Parathyroid adenoma (tissue), 2 donors: ENCODE results near the gene TSC22D2.

Experiments used
- H2AFZ ChIP-seq: fragments of 300-600 bp; sonication (generic); one replicate; pipeline ENCODE4 v1.7.0; 2017; ENCODE audit warnings: antibody characterized with exemption, mild to moderate bottlenecking
- H3K27ac ChIP-seq: fragments of 300-600 bp; sonication (generic); one replicate; pipeline ENCODE4 v1.7.0; 2017
- H3K27me3 ChIP-seq: fragments of 300-600 bp; sonication (generic); one replicate; pipeline ENCODE4 v1.7.0; 2017; ENCODE audit warnings: low read length; ENCODE audit not compliant: control insufficient read depth, insufficient read depth
- H3K36me3 ChIP-seq: fragments of 300-600 bp; sonication (generic); one replicate; pipeline ENCODE4 v1.7.0; 2017; ENCODE audit warnings: low read length; ENCODE audit not compliant: control insufficient read depth, insufficient read depth
- H3K4me1 ChIP-seq: fragments of 300-600 bp; sonication (generic); one replicate; pipeline ENCODE4 v1.7.0; 2017; ENCODE audit warnings: control low read depth
- H3K4me2 ChIP-seq: fragments of 300-600 bp; sonication (generic); one replicate; pipeline ENCODE4 v1.7.0; 2017; ENCODE audit warnings: low read length
- H3K4me3 ChIP-seq: fragments of 300-600 bp; sonication (generic); one replicate; pipeline ENCODE4 v1.7.0; 2017; ENCODE audit warnings: low read depth, low read length
- H3K79me2 ChIP-seq: fragments of 300-600 bp; sonication (generic); one replicate; pipeline ENCODE4 v1.7.0; 2017; ENCODE audit warnings: control low read depth
- H3K9ac ChIP-seq: fragments of 300-600 bp; sonication (generic); one replicate; pipeline ENCODE4 v1.7.0; 2017; ENCODE audit warnings: mild to moderate bottlenecking
- H3K9me3 ChIP-seq: fragments of 300-600 bp; sonication (generic); one replicate; pipeline ENCODE4 v1.7.0; 2017; ENCODE audit warnings: low read length; ENCODE audit not compliant: control insufficient read depth
- CTCF ChIP-seq: fragments of 300-600 bp; sonication (generic); IDR thresholded peaks from one replicate; pipeline ENCODE4 v1.7.0; 2017; ENCODE audit warnings: antibody characterized with exemption, mild to moderate bottlenecking
- donor health status: primary hyperparathyroidism.

Gene TSC22D2

GRCh38 chr3:150411106-150411460 is 3.0 kb downstream of the TSC22D2 start:
- Histone ChIP-seq H3K9ac (no peak overlapping the region), H3K36me3 (no peaks in the 10 kb centered on the region), H2AFZ (no peak overlapping the region), H3K9me3 (no peaks in the 10 kb centered on the region), H3K79me2 (peaks cover 45% of the 10 kb centered on the region), H3K27me3 (no peaks in the 10 kb centered on the region), H3K27ac (no peak overlapping the region), H3K4me2 (peak overlapping the region; percentile 84), H3K4me3 (peak overlapping the region; percentile 80), H3K4me1 (peaks cover 9% of the 10 kb centered on the region)
- TF ChIP-seq CTCF = no peak

GRCh38 chr3:150411546-150411945 is 3.4 kb downstream of the TSC22D2 start:
- H3K9me3 ChIP-seq = no peaks in the 10 kb centered on the region
- peak overlapping the region; percentile 84 for H3K4me2 ChIP-seq
- H2AFZ ChIP-seq = no peak overlapping the region
- peaks cover 9% of the 10 kb centered on the region for H3K4me1 ChIP-seq
- no peak overlapping the region for H3K27ac ChIP-seq
- no peaks in the 10 kb centered on the region for H3K36me3 ChIP-seq
- no peak overlapping the region for H3K9ac ChIP-seq
- peak overlapping the region; percentile 80 for H3K4me3 ChIP-seq
- H3K79me2 ChIP-seq = peaks cover 48% of the 10 kb centered on the region
- TF ChIP-seq CTCF = no peak
- no peaks in the 10 kb centered on the region for H3K27me3 ChIP-seq

GRCh38 chr3:150411976-150412375 is 3.9 kb downstream of the TSC22D2 start:
- TF ChIP-seq CTCF = no peak
- peak overlapping the region; percentile 80 for H3K4me3 ChIP-seq
- peaks cover 9% of the 10 kb centered on the region for H3K4me1 ChIP-seq
- H2AFZ ChIP-seq = no peak overlapping the region
- no peak overlapping the region for H3K27ac ChIP-seq
- H3K79me2 ChIP-seq = peaks cover 51% of the 10 kb centered on the region
- no peaks in the 10 kb centered on the region for H3K27me3 ChIP-seq
- peak overlapping the region; percentile 84 for H3K4me2 ChIP-seq
- H3K9me3 ChIP-seq = no peaks in the 10 kb centered on the region
- no peak overlapping the region for H3K9ac ChIP-seq
- no peaks in the 10 kb centered on the region for H3K36me3 ChIP-seq

GRCh38 chr3:150412561-150413231 is 4.6 kb downstream of the TSC22D2 start:
- H3K27me3 ChIP-seq = no peaks in the 10 kb centered on the region
- no peaks in the 10 kb centered on the region for H3K36me3 ChIP-seq
- H2AFZ ChIP-seq = no peak overlapping the region
- H3K9me3 ChIP-seq = no peaks in the 10 kb centered on the region
- H3K4me2 ChIP-seq = peak overlapping the region; percentile 84
- no peak overlapping the region for H3K9ac ChIP-seq
- H3K4me3 ChIP-seq = peak overlapping the region; percentile 80
- H3K27ac ChIP-seq = no peak overlapping the region
- H3K79me2 ChIP-seq = peaks cover 56% of the 10 kb centered on the region
- H3K4me1 ChIP-seq = peaks cover 13% of the 10 kb centered on the region
- no peak for TF ChIP-seq CTCF

GRCh38 chr3:150414258-150414657 is 6.2 kb downstream of the TSC22D2 start:
- H3K4me1 ChIP-seq = peaks cover 17% of the 10 kb centered on the region
- no peaks in the 10 kb centered on the region for H3K9me3 ChIP-seq
- TF ChIP-seq CTCF = no peak
- H3K27me3 ChIP-seq = no peaks in the 10 kb centered on the region
- H3K4me2 ChIP-seq = peak overlapping the region; percentile 20
- H2AFZ ChIP-seq = no peak overlapping the region
- peaks cover 69% of the 10 kb centered on the region for H3K79me2 ChIP-seq
- no peak overlapping the region for H3K9ac ChIP-seq
- no peak overlapping the region for H3K27ac ChIP-seq
- peak overlapping the region; percentile 80 for H3K4me3 ChIP-seq
- H3K36me3 ChIP-seq = no peaks in the 10 kb centered on the region
